Limb (tissue), 2 donors: ENCODE results near the gene MRE11.
A peak's percentile ranks its signal among the peaks of the same experiment; 100 is the strongest.

ENCODE experiments used
- DNase-seq, 2 donors: peaks; one replicate each; pipeline ENCODE4 v3.0.0-alpha.2; 2016; ENCODE audit errors: extremely low spot score in 2 of 2

MRE11 gene

DNA sequence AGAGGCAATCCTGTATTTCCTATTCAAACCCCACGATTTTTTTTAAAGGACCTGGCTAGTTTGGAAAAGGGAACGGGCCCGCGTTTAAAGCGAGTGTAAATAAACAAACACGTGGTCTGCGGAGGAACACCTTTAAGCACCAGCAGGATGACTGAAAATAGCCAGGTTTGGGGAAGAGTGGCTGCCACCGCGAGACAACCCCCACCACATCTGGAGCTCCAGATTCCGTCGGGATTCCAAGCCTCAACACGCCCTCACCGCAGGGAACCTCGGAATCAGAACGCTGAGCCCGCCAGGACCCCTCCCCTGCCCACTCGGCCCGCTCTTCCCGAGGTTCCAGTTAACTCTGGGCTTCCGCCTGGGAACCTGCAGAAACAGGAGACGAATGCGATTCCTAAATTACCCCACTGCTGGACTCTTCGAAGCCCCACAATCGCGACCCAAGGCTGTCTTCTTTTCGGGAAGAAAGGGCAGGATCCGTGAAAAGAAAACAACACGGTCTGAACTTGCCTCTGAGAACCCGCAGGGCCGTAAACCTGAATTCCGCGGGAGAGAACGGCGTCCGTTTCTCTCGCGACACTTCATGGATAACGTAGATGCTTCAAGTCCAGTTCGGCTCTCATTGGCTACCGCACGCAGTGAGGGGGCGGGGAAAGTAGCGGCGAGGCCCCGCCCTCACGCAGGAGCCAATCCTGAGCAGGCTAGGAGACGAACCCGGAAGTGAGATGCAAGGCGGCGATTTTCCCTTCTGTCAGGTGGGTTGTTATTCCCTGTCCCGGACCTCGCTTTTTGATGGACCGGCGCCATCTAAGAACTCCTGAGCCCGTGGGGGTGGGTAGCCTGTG, at the start of gene MRE11, which contains the start of gene ANKRD49:
MRE11 (minus strand) TSS at position 564 of the 845 bp plus-strand sequence. CDS start 1,043 bp downstream, outside the sequence.
ANKRD49 (plus strand) TSS at position 704 of the 845 bp plus-strand sequence. CDS start 2,710 bp downstream, outside the sequence.
- DNase-seq = peak; percentile 96 to 98

DNA sequence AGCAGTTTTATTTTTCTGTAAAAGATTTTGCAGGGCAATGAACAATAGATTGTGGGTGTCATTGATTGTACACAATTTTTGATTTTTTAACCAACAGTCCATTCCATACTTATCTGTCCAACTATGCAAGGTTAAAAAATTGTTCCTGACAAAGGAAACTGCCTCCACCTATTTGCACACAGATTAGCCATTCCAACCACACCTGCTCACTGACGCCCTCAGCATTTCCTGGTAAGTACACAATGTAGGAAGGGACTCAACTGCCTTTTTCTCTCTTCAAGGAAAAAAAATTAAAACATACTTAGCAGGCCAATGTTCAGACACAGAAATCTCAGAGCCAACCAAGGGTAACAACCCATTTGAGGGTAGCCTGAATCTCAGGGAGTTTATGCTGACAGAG, 45.8 kb upstream of the MRE11 start:
- no peak for DNase-seq

DNA sequence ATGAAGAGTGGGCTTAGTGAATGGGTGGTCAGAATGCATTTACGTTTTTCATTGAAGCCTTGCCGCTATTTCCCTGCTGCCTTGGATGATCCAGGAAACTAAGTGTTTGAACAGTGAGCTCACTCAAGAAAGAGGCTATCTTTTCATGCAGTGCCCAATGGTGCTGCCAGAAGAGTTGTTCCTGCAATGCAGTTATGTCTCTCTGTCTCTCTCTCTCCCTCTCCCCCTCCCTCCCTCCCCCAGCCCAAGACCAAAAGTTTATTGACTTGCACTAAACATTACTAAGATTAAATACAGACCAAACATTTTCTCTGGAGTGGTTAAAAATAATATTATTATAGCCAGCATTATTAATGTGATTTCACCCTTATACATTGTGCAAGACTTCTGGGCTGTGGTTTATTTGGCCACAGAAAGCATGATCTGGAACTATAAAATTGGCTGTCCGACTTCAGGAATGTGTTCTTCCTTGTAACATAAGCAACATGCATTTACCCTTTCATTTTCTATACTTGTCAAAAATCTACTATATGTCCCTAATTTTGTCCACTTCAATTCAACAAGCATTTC, 43.5 kb upstream of the MRE11 start:
- DNase-seq = no peak

DNA sequence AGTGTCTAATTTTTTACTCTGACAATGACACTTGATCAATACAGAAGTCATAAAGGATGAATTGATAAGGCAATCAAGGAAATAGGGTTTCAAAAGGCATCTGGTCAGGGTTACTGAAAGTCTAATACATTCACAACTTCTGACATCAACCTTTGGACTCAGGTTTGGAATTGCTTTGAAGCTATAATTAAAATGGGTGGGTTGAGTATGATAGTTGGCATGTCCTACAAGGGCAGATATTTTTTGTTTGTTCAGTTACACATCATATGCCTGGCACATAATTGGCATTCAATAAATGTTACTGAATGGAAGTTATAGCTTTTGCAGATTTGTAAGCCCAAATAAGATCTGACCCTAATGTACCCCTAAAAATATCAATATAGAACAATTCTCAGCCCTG, 42.7 kb upstream of the MRE11 start:
- no peak for DNase-seq

DNA sequence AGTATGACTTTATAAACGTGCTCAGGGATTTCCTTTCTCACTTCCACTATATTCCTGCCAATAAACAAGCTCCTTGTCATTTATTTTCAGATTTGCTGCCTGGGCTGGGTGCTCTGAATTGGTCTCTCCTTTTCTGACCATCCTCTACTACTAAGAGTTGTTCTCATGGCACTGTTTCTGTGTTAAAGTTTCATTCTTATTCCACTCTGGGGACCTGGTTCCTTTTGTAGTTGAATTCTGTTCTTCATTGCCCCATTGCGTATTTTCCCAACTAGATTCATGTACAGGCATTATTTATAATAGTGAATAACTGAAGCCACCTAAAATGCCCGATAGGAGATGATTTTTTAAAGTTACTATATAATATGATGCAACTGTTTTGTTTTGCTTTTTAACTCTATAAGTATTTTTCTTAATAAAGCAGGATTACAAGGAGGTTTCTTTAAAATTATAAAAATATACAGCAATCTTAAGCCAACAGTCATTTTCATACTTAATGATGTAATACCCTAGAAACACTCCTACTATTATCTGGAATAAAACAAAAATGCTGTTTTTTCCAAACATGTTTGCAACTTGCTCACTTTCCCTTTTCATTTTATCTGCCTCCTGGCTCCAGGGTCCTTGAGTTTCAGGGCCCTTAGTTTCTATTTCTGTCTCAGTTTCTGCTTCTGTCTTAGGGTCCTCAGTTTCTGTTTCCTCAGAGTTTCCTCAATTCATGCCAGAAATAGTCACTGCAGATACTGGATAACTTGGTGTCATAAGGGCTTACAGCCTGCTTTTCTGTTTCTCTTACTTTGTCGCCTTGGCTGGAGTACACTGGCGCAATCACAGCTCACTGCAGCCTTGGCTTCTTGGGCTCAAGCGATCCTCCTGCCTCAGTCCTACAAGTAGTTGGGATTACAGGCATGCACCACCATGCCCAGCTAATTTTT, 40.3 kb upstream of the MRE11 start:
- no peak for DNase-seq

DNA sequence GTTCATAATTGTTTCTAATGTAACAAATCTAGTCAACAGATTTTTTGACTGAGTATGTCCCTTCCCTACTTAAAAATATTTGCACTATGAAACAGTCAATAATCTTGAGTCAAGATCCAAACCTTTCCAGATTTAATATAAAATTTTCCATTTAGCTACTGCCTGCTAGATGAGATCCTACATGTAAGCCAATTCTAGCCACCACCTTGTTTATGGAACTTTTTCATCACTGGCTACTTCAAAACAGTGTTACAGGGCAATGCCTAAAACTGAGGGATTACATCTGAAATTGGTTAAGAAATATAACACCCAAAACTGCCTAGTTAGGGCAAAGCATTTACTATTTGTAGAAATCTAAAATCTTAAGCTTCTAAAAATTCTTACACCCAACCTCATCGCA, 39.6 kb upstream of the MRE11 start:
- no peak for DNase-seq

DNA sequence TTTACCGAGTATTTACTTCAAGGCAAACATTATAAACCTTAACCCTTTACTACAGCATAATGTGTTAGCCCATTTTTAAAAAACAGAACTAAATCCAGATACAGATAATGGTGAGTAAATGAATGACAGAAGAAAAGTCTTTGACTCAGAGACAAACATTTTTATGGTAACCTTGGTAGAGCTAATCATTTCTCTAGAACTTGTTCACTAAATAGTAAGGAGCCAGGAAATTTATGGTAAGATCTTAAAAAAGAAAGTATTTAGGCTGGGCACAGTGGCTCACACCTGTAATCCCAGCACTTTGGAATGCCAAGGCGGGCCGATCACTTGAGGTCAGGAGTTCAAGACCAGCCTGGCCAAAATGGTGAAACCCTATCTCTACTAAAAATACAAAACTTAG, 38.6 kb upstream of the MRE11 start:
- DNase-seq = no peak

DNA sequence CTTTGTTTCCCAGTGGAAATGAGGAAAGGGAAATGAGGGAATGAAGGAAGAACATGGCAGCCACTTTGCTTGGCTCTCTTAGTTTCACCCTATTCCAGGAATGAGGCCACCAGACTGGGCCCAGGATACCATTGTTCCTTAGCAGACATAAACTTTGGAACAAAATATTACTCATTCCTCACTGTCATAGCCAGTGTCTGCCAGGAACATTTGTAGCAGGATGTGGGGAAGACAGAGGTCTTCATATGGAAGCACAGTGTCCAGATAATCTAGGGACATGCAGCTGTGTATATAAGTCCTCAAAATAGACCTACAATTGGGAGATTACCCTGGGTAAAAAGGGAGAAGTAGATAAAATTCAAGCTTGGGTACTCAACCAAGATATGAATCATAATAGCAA, 34.9 kb upstream of the MRE11 start:
- DNase-seq = no peak

DNA sequence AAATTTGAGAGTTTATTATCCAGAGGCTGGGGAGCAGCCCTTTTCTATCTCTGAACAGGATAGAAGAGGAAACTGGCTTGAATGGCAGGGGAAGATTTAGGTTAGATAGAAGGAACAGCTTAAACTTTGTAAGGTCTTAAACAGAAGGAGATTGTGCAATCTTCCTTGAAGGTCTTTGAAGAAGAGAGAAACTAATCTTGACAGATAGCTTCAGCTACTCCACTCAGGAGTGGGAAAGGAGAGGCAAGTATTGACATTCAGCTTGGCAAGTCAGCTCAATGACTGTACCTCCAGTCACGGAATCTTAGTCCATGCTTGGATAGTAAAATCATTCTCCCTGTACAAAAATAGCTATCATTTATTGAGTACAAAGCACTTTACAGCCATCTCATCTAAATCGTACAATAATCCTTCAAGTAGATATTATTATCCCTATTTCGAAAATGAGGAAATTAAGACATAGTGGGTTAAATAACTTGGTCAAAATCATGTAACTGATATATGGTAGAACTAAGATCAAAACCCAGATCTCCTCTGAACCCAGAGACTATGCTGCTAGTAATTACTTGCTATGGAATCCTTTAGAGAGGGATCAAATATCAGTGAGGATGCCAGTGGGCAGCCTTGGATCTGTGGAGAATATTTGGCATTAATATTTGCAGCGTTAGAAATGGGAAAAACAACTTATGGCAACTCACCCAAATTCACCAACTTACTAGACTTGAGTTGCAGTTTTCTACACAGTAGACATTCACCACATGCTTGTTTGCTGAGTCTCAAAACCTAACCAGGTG, 33.2 kb upstream of the MRE11 start:
- no peak for DNase-seq

DNA sequence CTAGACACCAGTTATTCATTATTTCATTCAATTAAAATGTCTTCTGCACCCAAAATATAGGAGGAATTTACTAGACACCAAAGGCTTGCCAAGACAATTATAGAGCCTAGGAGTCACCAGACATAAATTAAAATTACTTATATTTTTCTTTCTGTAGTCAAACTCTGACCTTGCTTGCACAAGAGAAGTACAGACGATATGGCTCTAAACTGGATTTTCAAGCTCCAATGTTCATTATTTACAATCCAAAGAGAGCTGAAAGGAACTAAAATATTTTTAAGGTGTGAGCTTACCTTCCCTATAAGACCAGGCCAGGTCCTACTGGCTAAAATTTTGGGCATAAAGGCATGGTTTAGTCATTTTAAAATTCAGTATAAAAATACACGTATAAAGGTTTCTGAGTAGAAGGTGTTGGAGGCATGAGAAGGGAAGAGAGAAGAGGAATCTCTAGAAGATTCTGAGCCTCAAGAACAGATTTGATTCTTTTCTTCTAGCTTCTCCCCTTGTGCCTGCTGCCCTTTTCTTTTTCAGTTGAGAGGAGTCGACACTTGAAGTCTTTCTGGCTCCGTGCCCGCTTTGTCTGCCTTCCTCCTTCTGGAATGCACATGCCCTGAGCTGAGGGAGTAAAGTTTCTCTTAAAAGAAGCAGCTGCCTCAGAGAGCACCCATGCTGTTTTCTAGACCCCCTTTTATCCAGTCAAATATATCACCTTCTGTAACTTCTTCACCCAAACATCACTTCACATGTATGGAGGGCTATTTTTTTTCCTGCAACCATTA, 32.1 kb upstream of the MRE11 start:
- peak; percentile 38 to 68 for DNase-seq

DNA sequence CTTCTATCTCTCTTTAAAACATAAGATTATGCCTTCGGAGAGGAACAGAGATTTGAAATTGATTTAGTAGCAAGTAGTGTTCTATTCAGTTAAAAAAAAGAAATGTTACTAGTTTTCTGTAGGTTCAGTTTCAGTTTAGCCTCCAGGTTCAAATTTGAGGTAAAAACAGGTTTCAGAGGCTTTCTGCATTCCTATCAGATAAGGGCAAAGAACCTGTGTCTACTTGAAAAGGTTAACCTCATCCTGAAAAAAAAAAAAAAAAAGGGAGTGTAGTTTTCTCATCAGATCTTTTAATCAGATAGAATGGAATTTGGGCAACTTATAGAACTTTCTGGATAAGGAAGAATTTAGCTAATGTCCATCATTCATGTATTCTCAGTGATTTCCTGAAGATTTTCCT, 30.7 kb upstream of the MRE11 start:
- no peak for DNase-seq

DNA sequence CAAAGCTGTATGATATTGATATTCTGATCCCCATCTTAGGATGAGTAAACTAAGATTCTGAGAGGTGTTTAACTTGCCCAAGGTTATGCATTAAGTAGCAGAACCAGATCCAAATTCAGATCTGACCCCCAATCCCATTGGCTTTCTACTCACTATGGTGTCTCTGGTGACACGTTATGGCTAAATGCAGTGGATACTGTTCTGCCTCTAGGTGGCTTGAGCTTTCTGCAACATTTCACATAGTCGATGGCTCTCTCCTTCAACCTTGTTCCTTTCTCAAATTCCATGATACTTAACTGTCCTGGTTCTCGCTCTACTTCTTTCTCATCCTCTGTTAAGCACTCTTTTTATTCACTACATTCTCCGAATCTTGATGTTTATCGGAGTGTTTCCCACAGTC, 28.0 kb upstream of the MRE11 start:
- DNase-seq = no peak

DNA sequence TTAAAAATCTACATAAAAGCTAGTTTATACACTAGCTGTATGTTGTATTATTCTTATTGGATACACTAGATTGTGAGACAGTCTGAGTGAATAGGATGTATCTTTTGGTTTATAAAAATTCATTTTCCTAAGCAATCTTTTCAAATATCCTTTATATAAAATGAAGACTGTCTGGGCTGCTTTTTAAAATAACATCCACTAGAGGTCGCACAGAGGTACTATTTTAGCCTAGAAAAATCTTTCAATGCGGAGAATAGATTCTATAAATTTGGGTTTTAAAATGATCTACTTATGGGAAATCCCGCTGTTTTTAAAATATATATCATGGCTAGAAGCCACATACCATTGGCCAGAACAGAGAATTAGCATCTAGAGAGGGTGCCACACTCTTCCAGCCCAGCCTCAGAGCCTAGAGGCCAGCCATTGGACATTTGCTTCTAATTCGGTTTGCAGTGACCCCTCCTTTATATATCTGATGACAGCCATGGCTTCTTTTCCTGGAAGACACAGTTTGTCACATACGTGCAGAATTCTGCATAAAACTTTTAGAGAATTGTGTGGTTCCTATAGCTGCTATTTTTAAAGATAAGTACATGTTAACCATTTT, 25.9 kb upstream of the MRE11 start:
- peak in 1 of 2 donors; percentile 74 for DNase-seq

DNA sequence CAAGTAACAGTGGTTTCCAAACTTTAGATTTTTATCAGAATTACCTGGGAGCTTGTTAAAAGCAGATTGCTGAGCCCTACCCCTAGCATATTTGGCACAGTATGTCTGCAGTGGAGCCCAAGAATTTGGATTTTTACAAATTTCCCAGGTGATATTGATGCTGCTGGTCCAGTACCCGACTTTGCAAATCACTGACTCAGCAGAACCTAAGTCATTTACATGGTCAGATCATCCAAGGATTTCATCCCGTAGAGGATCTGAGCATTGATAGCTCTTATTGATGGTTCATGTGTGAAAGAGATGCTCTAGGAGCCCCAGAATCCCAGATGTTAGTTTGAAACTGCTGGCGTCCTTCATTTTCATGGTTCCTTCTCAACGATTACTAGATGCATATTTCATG, 24.7 kb upstream of the MRE11 start:
- no peak for DNase-seq

DNA sequence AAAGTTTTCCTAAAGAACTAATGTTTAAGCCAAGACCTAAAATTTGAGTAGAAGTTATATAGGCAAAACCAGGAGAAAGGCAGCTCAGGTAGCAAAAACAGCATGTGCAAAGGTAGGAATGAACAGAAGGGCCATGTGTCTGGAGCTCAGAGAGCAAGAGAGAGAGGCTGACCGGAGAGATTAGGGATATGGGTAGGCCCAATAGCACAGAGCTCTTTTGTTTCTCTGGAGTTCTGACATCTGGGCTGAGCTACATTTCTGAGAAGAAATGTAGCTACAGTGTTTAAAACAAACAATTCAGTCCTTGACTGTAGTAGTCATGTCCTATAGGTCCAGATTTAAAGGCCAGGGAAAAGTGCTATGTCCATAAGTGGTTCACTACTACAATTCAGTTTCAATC, 23.1 kb upstream of the MRE11 start:
- no peak for DNase-seq

DNA sequence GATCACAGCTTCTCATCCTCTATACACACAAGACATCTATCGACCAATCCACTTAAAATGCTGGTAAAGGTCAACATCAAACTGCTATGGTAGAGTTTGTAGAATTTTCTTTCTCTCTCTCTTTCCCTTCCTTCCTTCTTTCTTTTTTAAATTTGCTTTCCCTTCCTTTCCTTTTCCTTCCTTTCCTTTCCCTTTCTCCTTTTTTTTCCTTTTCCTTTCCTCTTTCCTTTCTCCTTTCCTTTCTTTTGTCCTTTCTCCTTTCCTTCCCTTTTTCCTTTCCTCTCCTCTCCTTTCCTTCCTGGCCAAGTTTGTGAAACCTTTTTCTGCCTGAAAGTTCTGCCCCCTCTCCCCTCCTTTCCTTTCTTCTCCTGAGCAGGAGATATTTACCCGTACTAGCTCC, 21.8 kb upstream of the MRE11 start:
- no peak for DNase-seq

DNA sequence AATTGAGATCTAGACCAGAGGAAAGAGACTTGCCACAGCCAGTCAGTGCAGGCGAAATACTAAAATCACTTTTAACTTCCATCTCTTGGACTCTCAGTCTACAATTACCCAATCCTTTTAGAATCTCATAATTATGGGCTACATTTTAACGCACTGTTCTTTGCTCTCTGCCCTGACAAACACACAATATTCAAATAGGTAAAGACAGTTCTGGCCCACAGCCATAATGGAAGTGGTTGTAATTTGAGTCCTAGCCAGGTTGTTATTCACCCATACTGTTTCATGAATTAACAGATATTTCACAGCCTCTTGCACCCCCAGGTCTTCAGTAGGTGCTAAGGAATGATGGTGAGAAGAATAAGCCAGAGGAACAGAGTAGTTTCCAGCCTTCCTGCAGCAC, 19.4 kb upstream of the MRE11 start:
- DNase-seq = no peak

DNA sequence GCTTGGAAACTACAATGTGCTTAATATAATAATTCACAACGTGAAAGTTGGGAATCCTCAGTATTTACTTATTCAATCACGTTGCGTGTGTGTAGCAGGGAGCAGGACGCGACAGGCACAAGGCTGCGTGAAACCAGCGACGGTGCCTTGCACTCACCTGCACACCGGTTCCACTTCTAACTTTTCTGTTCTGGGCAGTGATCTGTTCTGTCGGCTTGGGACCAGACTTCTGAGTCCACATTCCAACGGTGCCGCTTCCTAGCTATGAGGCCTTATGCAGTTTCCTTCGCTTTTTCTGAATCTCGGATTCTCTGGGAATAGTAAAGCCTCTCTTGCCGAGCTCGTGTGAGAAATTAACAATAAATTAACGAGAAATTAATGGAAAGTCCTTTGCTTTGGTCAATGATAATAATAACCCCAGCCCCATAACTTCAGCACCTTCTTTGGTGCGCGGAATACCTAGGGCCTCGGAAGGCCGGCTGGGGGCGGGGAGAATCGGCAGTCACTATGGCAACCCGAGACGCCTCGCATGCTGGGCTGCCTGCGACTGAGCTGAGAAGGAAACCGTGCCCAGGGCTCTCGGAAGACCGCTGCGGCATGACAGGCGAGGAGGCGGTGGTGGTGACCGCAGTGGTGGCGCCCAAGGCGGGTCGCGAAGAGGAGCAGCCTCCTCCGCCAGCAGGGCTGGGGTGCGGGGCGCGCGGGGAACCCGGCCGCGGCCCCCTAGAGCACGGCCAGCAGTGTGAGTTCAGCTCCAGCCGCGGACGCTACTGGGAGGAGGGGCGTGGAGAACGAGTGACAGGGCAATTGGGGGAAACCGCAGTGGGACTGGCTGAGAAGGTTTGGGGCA, 18.5 kb upstream of the MRE11 start, which contains the start of gene C11orf97:
C11orf97 (plus strand) TSS at position 530 of the 850 bp plus-strand sequence; CDS start at position 598, 68 bp downstream.
- peak; percentile 34 to 76 for DNase-seq

DNA sequence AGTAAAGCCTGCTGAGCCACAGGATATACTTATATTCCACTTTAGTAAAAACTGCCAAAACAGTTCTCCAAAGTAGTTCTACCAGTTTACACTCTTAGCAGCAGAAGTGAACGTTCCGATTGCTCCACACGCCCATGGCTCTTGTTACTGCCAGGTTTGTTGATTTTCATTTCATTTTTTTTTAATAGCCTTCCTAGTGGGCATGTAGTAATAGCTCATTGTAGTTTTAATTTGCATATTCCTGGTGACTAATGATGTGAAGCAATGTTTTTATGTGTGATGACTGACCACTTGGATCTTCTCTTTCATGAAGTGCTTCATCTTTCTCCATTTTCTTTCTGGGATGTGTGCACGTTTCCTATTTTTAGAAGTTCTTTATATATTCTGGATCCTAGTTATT, 13.8 kb upstream of the MRE11 start:
- DNase-seq = no peak
